ENCODE data around the gene CEACAM16. TPM values are rescaled to one million over a fixed set of nuclear protein-coding genes. Genes with fewer than 3 reads are reported as not detected.

Gene CEACAM16
- total RNA-seq, 2 donors from 2014 or later, result not detected

DNA sequence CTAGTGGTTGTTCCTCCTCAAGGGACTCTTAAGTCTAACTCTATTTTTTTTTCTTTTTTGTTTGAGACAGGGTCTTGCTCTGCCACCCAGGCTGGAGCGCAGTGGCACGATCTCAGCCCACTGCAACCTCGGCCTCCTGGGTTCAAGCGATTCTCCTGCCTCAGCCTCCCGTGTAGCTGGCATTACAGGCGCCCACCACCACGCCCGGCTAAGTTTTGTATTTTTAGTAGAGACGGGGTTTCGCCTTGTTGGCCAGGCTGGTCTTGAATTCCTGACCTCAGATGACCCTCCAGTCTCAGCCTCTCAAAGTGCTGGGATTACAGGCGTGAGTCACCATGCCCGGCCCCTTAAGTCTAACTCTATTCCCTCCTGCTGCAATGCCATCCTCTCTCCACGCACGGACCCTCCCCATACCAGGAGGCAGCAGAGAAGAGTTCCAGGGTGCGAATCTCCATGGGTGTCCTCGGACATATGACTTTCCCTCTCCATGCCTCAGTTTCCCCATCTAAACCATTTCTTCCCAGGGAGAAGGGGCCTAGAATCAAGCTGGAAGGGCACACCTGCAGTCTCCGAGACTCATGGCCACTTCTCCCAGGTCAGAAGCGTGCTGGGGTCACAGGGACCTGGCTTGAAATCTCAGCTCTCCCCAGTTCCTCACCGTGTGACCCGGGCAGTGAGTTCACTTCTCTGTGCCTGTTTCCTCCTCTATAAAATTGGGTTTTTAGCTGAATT, 43.5 kb downstream of the CEACAM16 start:
- H3K4me3 ChIP-seq (ENCODE audit: low read length), result no peak overlapping the region
- H3K9ac ChIP-seq (ENCODE audit: extremely low read depth, low read length, poor library complexity, severe bottlenecking), result no peak overlapping the region
- H3K27ac ChIP-seq (ENCODE audit: low read depth, low read length), result no peak overlapping the region
- Mint-ChIP-seq H3K27ac (no peak overlapping the region), H3K4me1 (peaks cover under 1% of the 10 kb centered on the region), H3K4me3 (no peak overlapping the region), H3K36me3 (ENCODE audit: low read depth) (no peaks in the 10 kb centered on the region), H3K9me3 (no peaks in the 10 kb centered on the region), H3K27me3 (ENCODE audit: insufficient read depth) (peaks cover 51% of the 10 kb centered on the region)
- H3K36me3 ChIP-seq (ENCODE audit: control insufficient read depth, insufficient read depth, low read length), result no peaks in the 10 kb centered on the region
- DNase-seq, result no peak
- peaks cover 23% of the 10 kb centered on the region for H3K27me3 ChIP-seq (ENCODE audit: control insufficient read depth, insufficient read depth, low read length, poor library complexity, severe bottlenecking)
- H3K9me3 ChIP-seq (ENCODE audit: control insufficient read depth, low read length), result no peaks in the 10 kb centered on the region
- TF ChIP-seq CTCF (conservative IDR thresholded peaks at IDR 0.05), result no peak
- H3K4me1 ChIP-seq (ENCODE audit: control insufficient read depth, insufficient read depth, low read length), result no peaks in the 10 kb centered on the region
- WGBS, 2 experiments (ENCODE audit: insufficient coverage in 1 of 2, insufficient read length in 1 of 2), result 90 to 94% methylated on average over 14 to 20 of the region's 20 CpGs

DNA sequence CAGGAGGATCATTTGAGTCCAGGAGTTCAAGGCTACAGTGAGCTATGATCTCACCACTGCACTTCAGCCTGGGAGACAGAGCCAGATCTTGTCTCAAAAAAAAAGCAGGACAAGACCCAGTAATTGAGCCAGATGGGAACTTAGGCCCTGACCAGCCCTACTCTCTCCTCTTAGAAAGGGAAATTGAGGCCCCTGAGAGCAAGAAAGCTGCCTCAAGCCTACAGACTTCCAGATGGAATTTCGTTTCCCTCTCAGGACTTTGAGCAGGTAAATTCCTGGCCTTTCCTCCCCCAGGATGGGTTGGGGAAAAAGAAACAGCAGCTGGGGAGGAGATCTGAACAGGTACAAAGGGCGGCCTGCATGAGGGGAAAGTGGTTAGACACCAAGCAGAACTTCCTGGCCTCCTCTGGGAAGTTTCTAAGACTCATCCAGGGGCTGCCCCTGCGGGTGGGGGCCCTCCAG, 46.0 kb downstream of the CEACAM16 start:
- no peaks in the 10 kb centered on the region for H3K9me3 Mint-ChIP-seq
- Histone ChIP-seq H3K4me1 (ENCODE audit: control insufficient read depth, insufficient read depth, low read length) (no peaks in the 10 kb centered on the region), H3K27me3 (ENCODE audit: control insufficient read depth, insufficient read depth, low read length, poor library complexity, severe bottlenecking) (peaks cover 40% of the 10 kb centered on the region), H3K9me3 (ENCODE audit: control insufficient read depth, low read length) (no peaks in the 10 kb centered on the region), H3K36me3 (ENCODE audit: control insufficient read depth, insufficient read depth, low read length) (no peaks in the 10 kb centered on the region), H3K27ac (ENCODE audit: low read depth, low read length) (no peak overlapping the region), H3K9ac (ENCODE audit: extremely low read depth, low read length, poor library complexity, severe bottlenecking) (no peak overlapping the region), H3K4me3 (ENCODE audit: low read length) (no peak overlapping the region)
- H3K27me3 Mint-ChIP-seq (ENCODE audit: insufficient read depth), result peaks cover 50% of the 10 kb centered on the region
- no peaks in the 10 kb centered on the region for H3K36me3 Mint-ChIP-seq (ENCODE audit: low read depth)
- no peak for TF ChIP-seq CTCF (conservative IDR thresholded peaks at IDR 0.05)
- 71 to 100% methylated on average over 1 to 3 of the region's 3 CpGs for WGBS, 2 experiments (ENCODE audit: insufficient coverage in 1 of 2, insufficient read length in 1 of 2)
- no peak overlapping the region for H3K27ac Mint-ChIP-seq
- peaks cover 6% of the 10 kb centered on the region for H3K4me1 Mint-ChIP-seq
- H3K4me3 Mint-ChIP-seq, result no peak overlapping the region
- DNase-seq, result no peak

- H3K36me3 ChIP-seq (ENCODE audit: control insufficient read depth, insufficient read depth, low read length), result no peaks in the 10 kb centered on the region
- DNase-seq, result peak; percentile 69
- no peak overlapping the region for H3K27ac Mint-ChIP-seq
- H3K4me1 ChIP-seq (ENCODE audit: control insufficient read depth, insufficient read depth, low read length), result no peaks in the 10 kb centered on the region
- WGBS, 2 experiments (ENCODE audit: insufficient coverage in 1 of 2, insufficient read length in 1 of 2), result 25 to 46% methylated on average over 5 to 10 of the region's 10 CpGs
- H3K9me3 Mint-ChIP-seq, result no peaks in the 10 kb centered on the region
- H3K4me3 Mint-ChIP-seq, result no peak overlapping the region
- H3K4me1 Mint-ChIP-seq, result peaks cover 6% of the 10 kb centered on the region
- H3K27ac ChIP-seq (ENCODE audit: low read depth, low read length), result no peak overlapping the region
- no peaks in the 10 kb centered on the region for H3K9me3 ChIP-seq (ENCODE audit: control insufficient read depth, low read length)
- peaks cover 54% of the 10 kb centered on the region for H3K27me3 Mint-ChIP-seq (ENCODE audit: insufficient read depth)
- no peak overlapping the region for H3K9ac ChIP-seq (ENCODE audit: extremely low read depth, low read length, poor library complexity, severe bottlenecking)
- H3K36me3 Mint-ChIP-seq (ENCODE audit: low read depth), result no peaks in the 10 kb centered on the region
- no peak overlapping the region for H3K4me3 ChIP-seq (ENCODE audit: low read length)
- no peak for TF ChIP-seq CTCF (conservative IDR thresholded peaks at IDR 0.05)
- peaks cover 41% of the 10 kb centered on the region for H3K27me3 ChIP-seq (ENCODE audit: control insufficient read depth, insufficient read depth, low read length, poor library complexity, severe bottlenecking)
Observed at GRCh38 chr19:44745341-44745831, 46.4 kb downstream of the CEACAM16 start.

Data from endodermal cell (in vitro differentiated cells).